ENCODE results near the gene TANC1. TPM values are rescaled to one million over a fixed set of nuclear protein-coding genes. Genes with fewer than 3 reads are reported as not detected.

TANC1 gene
- total RNA-seq, 1 donor from 2014 or later, result not detected

- DNase-seq, result no peak
- CTCF ChIA-PET, result no interaction called here
- H3K4me3 Mint-ChIP-seq, result no peak overlapping the region
- intact Hi-C loops (cut with micrococcal nuclease), result no loop called here
- POLR2A ChIA-PET, result no interaction called here
- peaks cover 9% of the 10 kb centered on the region for H3K4me1 Mint-ChIP-seq
- H3K36me3 Mint-ChIP-seq (ENCODE audit: low read depth), result no peaks in the 10 kb centered on the region
- no peak overlapping the region for H3K27ac Mint-ChIP-seq
- H3K27me3 Mint-ChIP-seq, result no peaks in the 10 kb centered on the region
- TF ChIP-seq CTCF (IDR thresholded peaks at IDR 0.05), result no peak
- no peak for ATAC-seq (ENCODE audit: low read depth)
- H3K9me3 Mint-ChIP-seq, result peaks cover 3% of the 10 kb centered on the region
Measured at GRCh38 chr2:159128191-159128590, 159.8 kb downstream of the TANC1 start.

- no peak overlapping the region for H3K4me3 Mint-ChIP-seq
- TF ChIP-seq CTCF (IDR thresholded peaks at IDR 0.05), result no peak
- H3K27ac Mint-ChIP-seq, result no peak overlapping the region
- peaks cover 7% of the 10 kb centered on the region for H3K4me1 Mint-ChIP-seq
- POLR2A ChIA-PET, result no interaction called here
- H3K36me3 Mint-ChIP-seq (ENCODE audit: low read depth), result no peaks in the 10 kb centered on the region
- CTCF ChIA-PET, result interaction anchor here (0.7 kb wide), 1 partner anchor 10 kb away, joined by 3 read pairs; no protein-coding TSS in a partner anchor
- no peaks in the 10 kb centered on the region for H3K27me3 Mint-ChIP-seq
- intact Hi-C loops (cut with micrococcal nuclease), result no loop called here
- peaks cover 3% of the 10 kb centered on the region for H3K9me3 Mint-ChIP-seq
- ATAC-seq (ENCODE audit: low read depth) (no peak), DNase-seq (no peak)
Measured at GRCh38 chr2:159129269-159129668, 160.8 kb downstream of the TANC1 start.

GRCh38 chr2:159129824-159130223 lies 161.4 kb downstream of the TANC1 start:
- no peaks in the 10 kb centered on the region for H3K36me3 Mint-ChIP-seq (ENCODE audit: low read depth)
- intact Hi-C loops (cut with micrococcal nuclease), result no loop called here
- H3K4me3 Mint-ChIP-seq, result no peak overlapping the region
- no peak for TF ChIP-seq CTCF (IDR thresholded peaks at IDR 0.05)
- peaks cover 3% of the 10 kb centered on the region for H3K9me3 Mint-ChIP-seq
- H3K27me3 Mint-ChIP-seq, result no peaks in the 10 kb centered on the region
- ATAC-seq (ENCODE audit: low read depth) (no peak), DNase-seq (no peak)
- no peak overlapping the region for H3K27ac Mint-ChIP-seq
- H3K4me1 Mint-ChIP-seq, result peaks cover 3% of the 10 kb centered on the region
- CTCF ChIA-PET, result interaction anchor here (0.7 to 1.4 kb wide), 2 partner anchors 11 to 13 kb away, joined by 3 to 4 read pairs; no protein-coding TSS in a partner anchor
- POLR2A ChIA-PET, result no interaction called here

GRCh38 chr2:159130302-159130701 lies 161.9 kb downstream of the TANC1 start:
- intact Hi-C loops (cut with micrococcal nuclease), result no loop called here
- ATAC-seq (ENCODE audit: low read depth) (no peak), DNase-seq (no peak)
- POLR2A ChIA-PET, result no interaction called here
- CTCF ChIA-PET, result interaction anchor here (0.9 to 1.4 kb wide), 2 partner anchors 12 to 13 kb away, joined by 3 to 4 read pairs; no protein-coding TSS in a partner anchor
- Mint-ChIP-seq H3K27me3 (no peaks in the 10 kb centered on the region), H3K27ac (no peak overlapping the region), H3K4me3 (no peak overlapping the region), H3K9me3 (peaks cover 3% of the 10 kb centered on the region), H3K36me3 (ENCODE audit: low read depth) (no peaks in the 10 kb centered on the region), H3K4me1 (peaks cover 2% of the 10 kb centered on the region)
- no peak for TF ChIP-seq CTCF (IDR thresholded peaks at IDR 0.05)

- CTCF ChIA-PET, result no interaction called here
Measured at GRCh38 chr2:159131267-159131913, 162.9 kb downstream of the TANC1 start.

More at GRCh38 chr2:159131267-159131913, 162.9 kb downstream of the TANC1 start:
- POLR2A ChIA-PET, result no interaction called here
- Mint-ChIP-seq H3K9me3 (peaks cover 3% of the 10 kb centered on the region), H3K4me3 (no peak overlapping the region), H3K4me1 (no peaks in the 10 kb centered on the region), H3K36me3 (ENCODE audit: low read depth) (no peaks in the 10 kb centered on the region), H3K27ac (no peak overlapping the region), H3K27me3 (no peaks in the 10 kb centered on the region)
- TF ChIP-seq CTCF (IDR thresholded peaks at IDR 0.05), result no peak
- no peak for ATAC-seq (ENCODE audit: low read depth)
- DNase-seq, result no peak
- intact Hi-C loops (cut with micrococcal nuclease), result no loop called here

Measured in activated B cell treated with CpG ODN at 0.5 μM for 24 hours (primary cell).